GM19463 (cell line): ENCODE measurements around the gene C1QTNF12.

ENCODE experiments used
- ATAC-seq: cut with Tn5 transposase; IDR thresholded peaks from one replicate; pipeline ENCODE4 v1.9.1; 2021; ENCODE audit warnings: mild to moderate bottlenecking, moderate library complexity; ENCODE audit not compliant: unreplicated experiment

C1QTNF12 gene

GRCh38 chr1:1215881-1216605 is 30.5 kb downstream of the C1QTNF12 start:
- no peak for ATAC-seq

GRCh38 chr1:1215080-1215676 is 31.3 kb downstream of the C1QTNF12 start:
- no peak for ATAC-seq

GRCh38 chr1:1213345-1214265 is 32.9 kb downstream of the C1QTNF12 start, which contains the start of gene TNFRSF4:
Gene TNFRSF4, minus strand, starts transcription at chr1:1214153. Its CDS starts 26 bp downstream, at chr1:1214127.
- ATAC-seq: no peak

GRCh38 chr1:1212780-1213344 is 33.7 kb downstream of the C1QTNF12 start:
- no peak for ATAC-seq

GRCh38 chr1:1211541-1212441 is 34.7 kb downstream of the C1QTNF12 start:
- ATAC-seq: no peak

- ATAC-seq: no peak
Measured at GRCh38 chr1:1210726-1211540, 35.6 kb downstream of the C1QTNF12 start.

GRCh38 chr1:1208713-1209433 is 37.6 kb downstream of the C1QTNF12 start:
- no peak for ATAC-seq

GRCh38 chr1:1207571-1207892 is 39.0 kb downstream of the C1QTNF12 start:
- ATAC-seq: no peak

GRCh38 chr1:1206966-1207531 is 39.5 kb downstream of the C1QTNF12 start:
- ATAC-seq: no peak

GRCh38 chr1:1206376-1206965 is 40.1 kb downstream of the C1QTNF12 start, which contains the start of gene TNFRSF18:
Gene TNFRSF18, minus strand, starts transcription at chr1:1206592. Its CDS starts 21 bp downstream, at chr1:1206571.
- no peak for ATAC-seq

- ATAC-seq: no peak
Measured at GRCh38 chr1:1205769-1206375, 40.6 kb downstream of the C1QTNF12 start.

GRCh38 chr1:1204998-1205768 is 41.3 kb downstream of the C1QTNF12 start:
- no peak for ATAC-seq

- no peak for ATAC-seq
Measured at GRCh38 chr1:1204425-1204920, 42.0 kb downstream of the C1QTNF12 start.

- ATAC-seq: no peak
Measured at GRCh38 chr1:1203561-1204424, 42.7 kb downstream of the C1QTNF12 start.

GRCh38 chr1:1202831-1203560 is 43.5 kb downstream of the C1QTNF12 start:
- ATAC-seq: no peak
